Measurements from ENCODE around the gene ZP4. TPM values are rescaled to one million over a fixed set of nuclear protein-coding genes. Genes with fewer than 3 reads are reported as not detected.
A peak's percentile ranks its signal among the peaks of the same experiment; 100 is the strongest.

ZP4 gene
- total RNA-seq, 4 donors from 2014 or later: not detected

DNA sequence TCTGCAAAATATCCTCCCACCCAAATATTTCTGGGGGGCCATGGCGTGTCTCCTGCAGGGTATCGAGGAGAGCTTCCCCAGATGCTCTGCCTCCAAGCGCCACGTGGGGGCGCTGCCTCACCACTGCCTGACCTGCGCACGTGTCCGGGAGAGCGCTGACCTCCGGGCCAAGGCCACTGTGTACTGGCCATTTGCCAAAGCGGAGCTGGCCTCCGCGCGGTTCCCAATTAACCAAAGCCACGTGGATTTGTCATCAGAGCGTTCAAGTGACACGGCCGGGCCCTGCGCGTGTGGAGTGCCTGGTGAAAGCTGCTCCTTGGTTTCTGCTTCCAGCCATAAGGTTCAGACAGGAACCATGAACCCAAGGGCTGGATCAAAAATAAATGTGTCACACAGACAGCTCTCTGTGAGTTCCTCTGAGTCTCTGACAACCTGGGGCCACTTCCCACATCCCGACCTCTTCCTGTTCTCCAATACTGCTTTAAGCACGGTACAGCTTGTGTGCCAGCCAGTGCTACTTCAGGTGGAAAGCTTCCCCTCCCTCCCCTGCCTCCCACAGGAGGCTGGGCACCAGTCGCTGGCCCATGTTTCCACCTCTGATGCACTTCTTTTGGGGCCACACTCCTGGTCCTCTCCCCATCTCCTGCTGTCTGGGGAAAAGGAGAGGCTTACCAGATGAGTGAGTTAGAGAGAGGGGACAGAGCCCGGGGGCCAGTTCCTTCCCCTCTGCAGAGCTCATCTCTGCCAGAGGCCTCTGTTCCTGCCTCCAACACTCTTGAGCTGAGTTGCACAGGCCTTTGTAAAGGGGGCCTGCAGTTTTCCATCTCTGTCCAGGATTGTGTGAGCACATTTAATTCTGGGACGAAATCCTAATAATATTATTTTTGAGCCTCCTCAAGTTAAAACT lies 26.1 kb downstream of the ZP4 start:
- TF ChIP-seq, protein P1, sequence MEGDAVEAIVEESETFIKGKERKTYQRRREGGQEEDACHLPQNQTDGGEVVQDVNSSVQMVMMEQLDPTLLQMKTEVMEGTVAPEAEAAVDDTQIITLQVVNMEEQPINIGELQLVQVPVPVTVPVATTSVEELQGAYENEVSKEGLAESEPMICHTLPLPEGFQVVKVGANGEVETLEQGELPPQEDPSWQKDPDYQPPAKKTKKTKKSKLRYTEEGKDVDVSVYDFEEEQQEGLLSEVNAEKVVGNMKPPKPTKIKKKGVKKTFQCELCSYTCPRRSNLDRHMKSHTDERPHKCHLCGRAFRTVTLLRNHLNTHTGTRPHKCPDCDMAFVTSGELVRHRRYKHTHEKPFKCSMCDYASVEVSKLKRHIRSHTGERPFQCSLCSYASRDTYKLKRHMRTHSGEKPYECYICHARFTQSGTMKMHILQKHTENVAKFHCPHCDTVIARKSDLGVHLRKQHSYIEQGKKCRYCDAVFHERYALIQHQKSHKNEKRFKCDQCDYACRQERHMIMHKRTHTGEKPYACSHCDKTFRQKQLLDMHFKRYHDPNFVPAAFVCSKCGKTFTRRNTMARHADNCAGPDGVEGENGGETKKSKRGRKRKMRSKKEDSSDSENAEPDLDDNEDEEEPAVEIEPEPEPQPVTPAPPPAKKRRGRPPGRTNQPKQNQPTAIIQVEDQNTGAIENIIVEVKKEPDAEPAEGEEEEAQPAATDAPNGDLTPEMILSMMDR (IDR thresholded peaks at IDR 0.05): peak; percentile 66 to 83 (median 77)
- TF ChIP-seq POLR2AphosphoS5 (IDR thresholded peaks at IDR 0.05) (peak in 1 of 3 donors; percentile 20), POLR2A (IDR thresholded peaks at IDR 0.05) (no peak), EP300 (IDR thresholded peaks at IDR 0.05; ENCODE audit: low read depth) (no peak)

DNA sequence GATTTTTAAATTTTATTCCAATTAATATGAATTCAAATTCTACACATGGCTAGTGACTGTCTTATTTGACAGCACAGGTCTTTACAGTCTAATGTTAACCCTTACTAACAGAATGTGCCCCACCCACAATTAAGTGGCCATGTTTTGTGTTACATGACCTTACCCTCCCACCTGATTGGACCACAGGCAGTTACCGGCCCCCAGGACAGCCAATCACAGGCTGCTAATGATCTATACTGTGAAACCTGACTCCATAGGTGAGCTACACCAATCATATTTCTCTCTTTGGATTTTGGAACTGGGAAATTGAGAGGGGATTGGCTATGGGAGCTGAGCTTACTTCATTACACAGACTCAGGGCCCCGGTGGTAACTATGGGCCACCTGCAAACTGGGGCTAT lies 27.5 kb downstream of the ZP4 start:
- Histone ChIP-seq H3K4me3 (no peak overlapping the region), H3K36me3 (no peaks in the 10 kb centered on the region), H3K9me3 (no peaks in the 10 kb centered on the region), H3K4me1 (peaks cover 0 to 6% (median 0%) of the 10 kb centered on the region in 4 donors), H3K27ac (no peak overlapping the region), H3K27me3 (no peaks in the 10 kb centered on the region)
- DNase-seq: no peak
- TF ChIP-seq EP300 (IDR thresholded peaks at IDR 0.05; ENCODE audit: low read depth) (no peak), POLR2A (IDR thresholded peaks at IDR 0.05) (no peak), POLR2AphosphoS5 (IDR thresholded peaks at IDR 0.05) (no peak)
- TF ChIP-seq, protein P1 (IDR thresholded peaks at IDR 0.05): no peak
- in situ Hi-C loops (cut with MboI; ENCODE audit: low pct_ligation_motif_present in 1 of 4, low pct_unique_long_range_greater_than_20kb in 1 of 4, low sequenced_read_pairs in 3 of 4) (no loop called here), intact Hi-C loops (cut with DNase I; ENCODE audit: low total_unique reads) (no loop called here)
- WGBS, 2 donors (ENCODE audit: low coverage in 1 of 2): 60 to 70% methylated on average over 2 of the region's 2 CpGs

More for the DNA sequence above, 26.1 kb downstream of the ZP4 start:
- H3K27ac ChIP-seq: no peak overlapping the region
- DNase-seq: peak; percentile 53
- H3K27me3 ChIP-seq: no peaks in the 10 kb centered on the region
- no peaks in the 10 kb centered on the region for H3K36me3 ChIP-seq
- 18 to 33% methylated on average over 4 to 25 of the region's 25 CpGs for whole genome bisulfite sequencing, 2 donors (ENCODE audit: low coverage in 1 of 2)
- in situ Hi-C loops (cut with MboI; ENCODE audit: low pct_ligation_motif_present in 1 of 4, low pct_unique_long_range_greater_than_20kb in 1 of 4, low sequenced_read_pairs in 3 of 4) (no loop called here), intact Hi-C loops (cut with DNase I; ENCODE audit: low total_unique reads) (no loop called here)
- H3K4me3 ChIP-seq: no peak overlapping the region
- no peaks in the 10 kb centered on the region for H3K9me3 ChIP-seq
- peaks cover 0 to 6% (median 0%) of the 10 kb centered on the region in 4 donors for H3K4me1 ChIP-seq

DNA sequence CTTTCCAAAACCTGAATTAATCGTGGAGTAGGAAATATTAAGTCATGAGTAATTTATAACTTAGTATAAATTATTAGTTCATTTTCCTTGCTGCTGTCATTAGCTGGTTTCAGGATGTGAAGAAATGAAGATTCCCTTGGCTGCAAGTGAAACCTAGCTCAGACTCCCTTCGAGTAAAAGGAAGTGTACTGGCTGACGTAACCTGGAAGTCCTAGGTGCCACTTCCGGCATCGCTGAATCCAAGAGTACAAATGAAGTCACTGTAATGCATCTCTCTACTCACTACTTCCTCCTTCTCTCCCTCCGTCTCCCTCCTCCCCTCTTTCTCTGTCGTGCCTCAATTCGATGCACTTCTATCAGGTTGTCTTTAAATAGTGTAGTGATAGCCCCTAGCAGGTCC lies 28.8 kb downstream of the ZP4 start:
- DNase-seq: no peak
- no peak overlapping the region for H3K27ac ChIP-seq
- no peaks in the 10 kb centered on the region for H3K9me3 ChIP-seq
- H3K27me3 ChIP-seq: no peaks in the 10 kb centered on the region
- in situ Hi-C loops (cut with MboI; ENCODE audit: low pct_ligation_motif_present in 1 of 4, low pct_unique_long_range_greater_than_20kb in 1 of 4, low sequenced_read_pairs in 3 of 4): no loop called here
- H3K4me1 ChIP-seq: peaks cover 0 to 6% (median 0%) of the 10 kb centered on the region in 4 donors
- no peak overlapping the region for H3K4me3 ChIP-seq
- 69 to 77% methylated on average over 8 of the region's 8 CpGs for WGBS, 2 donors (ENCODE audit: low coverage in 1 of 2)
- H3K36me3 ChIP-seq: no peaks in the 10 kb centered on the region
- intact Hi-C loops (cut with DNase I; ENCODE audit: low total_unique reads): no loop called here
- no peak for TF ChIP-seq POLR2AphosphoS5 (IDR thresholded peaks at IDR 0.05)
- TF ChIP-seq POLR2A (IDR thresholded peaks at IDR 0.05): no peak

DNA sequence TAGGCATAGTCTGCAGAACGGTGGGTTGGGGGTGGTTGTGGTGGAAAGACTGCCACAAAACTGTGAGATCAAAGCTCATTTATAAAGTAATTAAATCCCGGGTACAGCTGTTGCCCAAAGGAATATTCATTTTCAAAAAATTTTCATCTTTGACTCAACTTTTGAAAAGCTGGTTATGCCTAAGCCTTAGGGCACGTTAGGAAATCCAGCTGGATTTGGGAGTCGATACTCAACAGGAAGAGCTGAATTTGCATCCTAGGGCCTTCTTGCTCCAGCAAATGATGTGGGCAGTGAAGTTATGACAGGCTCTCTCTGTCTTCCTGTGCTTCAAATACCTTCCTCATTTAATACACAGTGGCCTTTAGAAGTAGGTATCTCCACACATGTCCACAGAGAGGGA lies 31.7 kb downstream of the ZP4 start:
- DNase-seq: no peak
- in situ Hi-C loops (cut with MboI; ENCODE audit: low pct_ligation_motif_present in 1 of 4, low pct_unique_long_range_greater_than_20kb in 1 of 4, low sequenced_read_pairs in 3 of 4): no loop called here
- Histone ChIP-seq H3K4me3 (no peak overlapping the region), H3K4me1 (peaks cover 0 to 1% (median 0%) of the 10 kb centered on the region in 4 donors), H3K27ac (no peak overlapping the region), H3K36me3 (no peaks in the 10 kb centered on the region), H3K9me3 (no peaks in the 10 kb centered on the region), H3K27me3 (no peaks in the 10 kb centered on the region)
- TF ChIP-seq POLR2A (IDR thresholded peaks at IDR 0.05): no peak
- TF ChIP-seq POLR2AphosphoS5 (IDR thresholded peaks at IDR 0.05): no peak
- TF ChIP-seq, protein P1 (IDR thresholded peaks at IDR 0.05): no peak
- no peak for TF ChIP-seq EP300 (IDR thresholded peaks at IDR 0.05; ENCODE audit: low read depth)
- intact Hi-C loops (cut with DNase I; ENCODE audit: low total_unique reads): no loop called here
- 71 to 73% methylated on average over 4 of the region's 4 CpGs for WGBS, 2 donors (ENCODE audit: low coverage in 1 of 2)
